Subcutaneous abdominal adipose tissue (tissue), 5 donors: Measurements from ENCODE around the gene TMTC2.

Experiments used
- H3K27ac ChIP-seq: one replicate; pipeline ENCODE4 v1.7.0; 2013; ENCODE audit warnings: low read depth, mild to moderate bottlenecking, inconsistent platforms, low read length, moderate library complexity
- H3K27me3 ChIP-seq, 5 donors: one replicate each; pipeline ENCODE4 v1.7.0; 2013; ENCODE audit warnings: low read length in 5 of 5, inconsistent platforms in 1 of 5; ENCODE audit not compliant: control insufficient read depth in 5 of 5, insufficient read depth in 4 of 5
- H3K36me3 ChIP-seq, 5 donors: one replicate each; pipeline ENCODE4 v1.7.0; 2013; ENCODE audit warnings: low read length in 5 of 5; ENCODE audit not compliant: control insufficient read depth in 5 of 5, insufficient read depth in 5 of 5
- H3K4me1 ChIP-seq, 5 donors: one replicate each; pipeline ENCODE4 v1.7.0; 2013; ENCODE audit warnings: low read length in 5 of 5, mild to moderate bottlenecking in 3 of 5, moderate library complexity in 1 of 5; ENCODE audit not compliant: control insufficient read depth in 5 of 5, insufficient read depth in 5 of 5
- H3K4me3 ChIP-seq, 5 donors: one replicate each; pipeline ENCODE4 v1.7.0; 2013; ENCODE audit warnings: low read length in 5 of 5, low read depth in 1 of 5
- H3K9ac ChIP-seq, 5 donors: one replicate each; pipeline ENCODE4 v1.7.0; 2013; ENCODE audit warnings: low read length in 5 of 5, mild to moderate bottlenecking in 4 of 5, moderate library complexity in 3 of 5
- H3K9me3 ChIP-seq, 5 donors: one replicate each; pipeline ENCODE4 v1.7.0; 2013; ENCODE audit warnings: low read length in 5 of 5; ENCODE audit not compliant: control insufficient read depth in 5 of 5
- donor health status: healthy.
- donor health status: healthy.
- donor health status: healthy.
- donor health status: healthy.
- donor health status: healthy.

The TMTC2 gene

GRCh38 chr12:83067981-83068380 is 381.3 kb downstream of the TMTC2 start:
- Histone ChIP-seq H3K4me3 (no peak overlapping the region), H3K36me3 (no peaks in the 10 kb centered on the region), H3K9me3 (peaks cover 0 to 3% (median 0%) of the 10 kb centered on the region in 5 donors), H3K27ac (no peak overlapping the region), H3K27me3 (no peaks in the 10 kb centered on the region), H3K9ac (no peak overlapping the region), H3K4me1 (no peaks in the 10 kb centered on the region)

- no peaks in the 10 kb centered on the region for H3K4me1 ChIP-seq
- no peaks in the 10 kb centered on the region for H3K27me3 ChIP-seq
- no peaks in the 10 kb centered on the region for H3K36me3 ChIP-seq
- H3K27ac ChIP-seq: no peak overlapping the region
- H3K9me3 ChIP-seq: peaks cover 0 to 3% (median 0%) of the 10 kb centered on the region in 5 donors
- no peak overlapping the region for H3K9ac ChIP-seq
- H3K4me3 ChIP-seq: no peak overlapping the region
These were observed 387.7 kb downstream of the TMTC2 start for GRCh38 chr12:83074358-83074894.

GRCh38 chr12:83075471-83075870 is 388.8 kb downstream of the TMTC2 start:
- Histone ChIP-seq H3K27me3 (no peaks in the 10 kb centered on the region), H3K9me3 (peaks cover 0 to 3% (median 0%) of the 10 kb centered on the region in 5 donors), H3K4me3 (no peak overlapping the region), H3K4me1 (no peaks in the 10 kb centered on the region), H3K9ac (no peak overlapping the region), H3K27ac (no peak overlapping the region), H3K36me3 (no peaks in the 10 kb centered on the region)

GRCh38 chr12:83077041-83077440 is 390.3 kb downstream of the TMTC2 start:
- Histone ChIP-seq H3K4me1 (no peaks in the 10 kb centered on the region), H3K9me3 (peaks cover 0 to 3% (median 0%) of the 10 kb centered on the region in 5 donors), H3K4me3 (no peak overlapping the region), H3K27ac (no peak overlapping the region), H3K27me3 (no peaks in the 10 kb centered on the region), H3K36me3 (no peaks in the 10 kb centered on the region), H3K9ac (no peak overlapping the region)

GRCh38 chr12:83082690-83083276 is 396.1 kb downstream of the TMTC2 start:
- H3K36me3 ChIP-seq: no peaks in the 10 kb centered on the region
- no peak overlapping the region for H3K4me3 ChIP-seq
- no peak overlapping the region for H3K27ac ChIP-seq
- H3K27me3 ChIP-seq: no peaks in the 10 kb centered on the region
- no peaks in the 10 kb centered on the region for H3K9me3 ChIP-seq
- H3K4me1 ChIP-seq: no peaks in the 10 kb centered on the region
- no peak overlapping the region for H3K9ac ChIP-seq

- Histone ChIP-seq H3K9ac (no peak overlapping the region), H3K27me3 (no peaks in the 10 kb centered on the region), H3K36me3 (no peaks in the 10 kb centered on the region), H3K27ac (no peak overlapping the region), H3K4me1 (no peaks in the 10 kb centered on the region), H3K4me3 (no peak overlapping the region), H3K9me3 (no peaks in the 10 kb centered on the region)
These were observed 396.9 kb downstream of the TMTC2 start for GRCh38 chr12:83083616-83084015.

- H3K9ac ChIP-seq: no peak overlapping the region
- H3K27me3 ChIP-seq: no peaks in the 10 kb centered on the region
- H3K9me3 ChIP-seq: no peaks in the 10 kb centered on the region
- no peak overlapping the region for H3K27ac ChIP-seq
- no peaks in the 10 kb centered on the region for H3K36me3 ChIP-seq
- no peak overlapping the region for H3K4me3 ChIP-seq
- no peaks in the 10 kb centered on the region for H3K4me1 ChIP-seq
These were observed 398.0 kb downstream of the TMTC2 start for GRCh38 chr12:83084516-83085234.

- Histone ChIP-seq H3K36me3 (no peaks in the 10 kb centered on the region), H3K9ac (no peak overlapping the region), H3K27ac (no peak overlapping the region), H3K27me3 (no peaks in the 10 kb centered on the region), H3K4me1 (no peaks in the 10 kb centered on the region), H3K4me3 (no peak overlapping the region), H3K9me3 (no peaks in the 10 kb centered on the region)
These were observed 399.3 kb downstream of the TMTC2 start for GRCh38 chr12:83086023-83086422.

- Histone ChIP-seq H3K27me3 (no peaks in the 10 kb centered on the region), H3K9me3 (no peaks in the 10 kb centered on the region), H3K27ac (no peak overlapping the region), H3K4me3 (no peak overlapping the region), H3K36me3 (no peaks in the 10 kb centered on the region), H3K4me1 (no peaks in the 10 kb centered on the region), H3K9ac (no peak overlapping the region)
These were observed 402.9 kb downstream of the TMTC2 start for GRCh38 chr12:83089575-83089974.

GRCh38 chr12:83092129-83092528 is 405.4 kb downstream of the TMTC2 start:
- no peak overlapping the region for H3K27ac ChIP-seq
- no peaks in the 10 kb centered on the region for H3K36me3 ChIP-seq

More at GRCh38 chr12:83092129-83092528, 405.4 kb downstream of the TMTC2 start:
- no peak overlapping the region for H3K9ac ChIP-seq
- H3K27me3 ChIP-seq: no peaks in the 10 kb centered on the region
- H3K4me3 ChIP-seq: no peak overlapping the region
- H3K9me3 ChIP-seq: no peaks in the 10 kb centered on the region
- H3K4me1 ChIP-seq: no peaks in the 10 kb centered on the region
